Fibroblast of the aortic adventitia (primary cell): ENCODE measurements around the gene TMEM115. TPM values are rescaled to one million over a fixed set of nuclear protein-coding genes. Genes with fewer than 3 reads are reported as not detected.

ENCODE experiments used
- DNase-seq: peaks from one replicate; pipeline ENCODE4 v3.0.0-alpha.2; 2010; ENCODE audit warnings: low read depth
- H3K4me3 ChIP-seq: 2 replicates; pipeline ENCODE4 v1.5.1; 2011; ENCODE audit warnings: low read depth, mild to moderate bottlenecking, control low read depth, low read length, moderate library complexity
- CTCF ChIP-seq: IDR thresholded peaks from 2 replicates; pipeline ENCODE4 v1.5.1; 2011; ENCODE audit warnings: mild to moderate bottlenecking, low read length, control low read depth, inconsistent platforms; ENCODE audit not compliant: insufficient read depth
- total RNA-seq: library from RNA; depleted of rRNA; stranded (reverse); fragments of >200 nt; gene quantifications from 2 replicates; pipeline ENCODE4 v1.2.3, GENCODE V29; 2012; ENCODE audit warnings: low replicate concordance

Gene TMEM115
- 47.9 and 48.9 TPM in 2 replicates for total RNA-seq

GRCh38 chr3:50358911-50359759, at the start of gene TMEM115:
TMEM115 (minus strand) TSS chr3:50359521; CDS start chr3:50359063, 458 bp downstream.
- peak within 1 kb of the TSS; percentile 96 for H3K4me3 ChIP-seq
- DNase-seq: peak; percentile 99
- TF ChIP-seq CTCF: no peak

GRCh38 chr3:50408443-50408944, 49.2 kb upstream of the TMEM115 start:
- H3K4me3 ChIP-seq: no peak overlapping the region
- no peak for TF ChIP-seq CTCF
- no peak for DNase-seq

GRCh38 chr3:50406487-50406886, 47.2 kb upstream of the TMEM115 start:
- TF ChIP-seq CTCF: no peak
- DNase-seq: no peak
- no peak overlapping the region for H3K4me3 ChIP-seq

- DNase-seq: peak; percentile 9
Observed at GRCh38 chr3:50405249-50405648, 45.9 kb upstream of the TMEM115 start.

GRCh38 chr3:50401978-50402595, 42.8 kb upstream of the TMEM115 start:
- no peak overlapping the region for H3K4me3 ChIP-seq
- no peak for TF ChIP-seq CTCF
- no peak for DNase-seq

More at GRCh38 chr3:50405249-50405648, 45.9 kb upstream of the TMEM115 start:
- H3K4me3 ChIP-seq: no peak overlapping the region
- no peak for TF ChIP-seq CTCF

- H3K4me3 ChIP-seq: no peak overlapping the region
- DNase-seq: no peak
- no peak for TF ChIP-seq CTCF
Observed at GRCh38 chr3:50396502-50396901, 37.2 kb upstream of the TMEM115 start.
